Stimulated activated CD8-positive, alpha-beta memory T cell treated with anti-CD3 and anti-CD28 coated beads, Interleukin-12 subunit alpha, Interleukin-12 subunit beta, amount 100 ng/mL, for 24 hours (primary cell): ENCODE data around the gene RARS1.
A peak's percentile ranks its signal among the peaks of the same experiment; 100 is the strongest.

Source experiments
- DNase-seq: peaks from one replicate; pipeline ENCODE4 v3.0.0-alpha.2; 2020; ENCODE audit errors: extremely low read depth

The RARS1 gene

DNA sequence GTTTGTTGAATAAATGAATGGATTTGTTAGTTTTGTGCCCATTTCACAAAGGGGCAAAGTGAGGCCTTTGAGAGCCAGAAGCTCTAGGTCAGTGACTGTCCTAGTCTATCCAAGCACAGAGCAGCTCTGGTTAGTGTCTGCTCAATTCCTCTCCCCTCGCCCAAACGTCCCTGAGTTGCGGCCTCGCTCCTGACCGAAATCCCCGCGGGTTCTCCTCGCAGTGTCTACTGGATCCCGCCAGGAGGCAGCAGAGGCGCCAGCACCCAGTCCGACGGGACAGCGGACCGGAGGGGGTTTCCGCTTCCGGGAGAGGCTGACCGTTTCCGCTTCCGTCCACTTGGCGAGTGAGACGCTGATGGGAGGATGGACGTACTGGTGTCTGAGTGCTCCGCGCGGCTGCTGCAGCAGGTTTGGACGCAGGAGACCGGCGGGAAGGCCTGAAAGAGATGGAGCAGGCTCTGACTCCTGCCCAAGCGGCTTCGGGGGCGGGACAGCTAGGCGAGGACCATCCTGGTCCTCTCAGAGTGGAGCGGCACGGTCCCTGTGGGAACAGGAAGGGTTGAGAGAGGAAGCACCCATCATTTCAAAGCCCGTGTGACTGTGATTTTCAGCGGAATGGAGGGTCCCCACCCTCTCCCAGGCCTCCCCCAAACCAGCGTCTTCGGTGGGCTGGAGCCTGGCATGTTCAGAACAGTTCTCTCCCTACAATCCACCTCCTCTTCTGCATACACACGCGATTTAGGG, at the start of gene RARS1:
Gene RARS1, plus strand, starts transcription at position 336 of the 744 bp plus-strand sequence. Its CDS starts 28 bp downstream, at position 364.
- peak; percentile 73 for DNase-seq

GRCh38 chr5:168438349-168438748, 47.9 kb upstream of the RARS1 start:
- no peak for DNase-seq

DNA sequence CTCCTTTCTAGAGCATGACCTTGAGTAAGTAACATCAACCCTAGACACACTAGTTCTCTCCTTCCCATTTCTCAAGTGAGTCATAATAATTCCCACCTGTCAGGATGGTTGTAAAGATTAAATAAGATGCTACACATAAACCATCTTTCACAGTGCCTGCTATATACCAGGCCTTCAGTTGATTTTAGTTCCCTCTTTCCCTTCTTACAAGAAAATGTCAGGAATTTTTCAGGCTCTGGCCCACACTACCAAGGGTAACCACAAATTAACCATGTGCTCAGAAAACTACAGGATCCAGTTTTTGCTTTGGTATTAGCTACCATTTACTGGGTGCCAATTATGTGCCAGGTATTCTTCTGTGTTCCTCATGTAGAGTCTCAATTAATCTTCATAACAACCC, 42.7 kb upstream of the RARS1 start:
- DNase-seq, result no peak

DNA sequence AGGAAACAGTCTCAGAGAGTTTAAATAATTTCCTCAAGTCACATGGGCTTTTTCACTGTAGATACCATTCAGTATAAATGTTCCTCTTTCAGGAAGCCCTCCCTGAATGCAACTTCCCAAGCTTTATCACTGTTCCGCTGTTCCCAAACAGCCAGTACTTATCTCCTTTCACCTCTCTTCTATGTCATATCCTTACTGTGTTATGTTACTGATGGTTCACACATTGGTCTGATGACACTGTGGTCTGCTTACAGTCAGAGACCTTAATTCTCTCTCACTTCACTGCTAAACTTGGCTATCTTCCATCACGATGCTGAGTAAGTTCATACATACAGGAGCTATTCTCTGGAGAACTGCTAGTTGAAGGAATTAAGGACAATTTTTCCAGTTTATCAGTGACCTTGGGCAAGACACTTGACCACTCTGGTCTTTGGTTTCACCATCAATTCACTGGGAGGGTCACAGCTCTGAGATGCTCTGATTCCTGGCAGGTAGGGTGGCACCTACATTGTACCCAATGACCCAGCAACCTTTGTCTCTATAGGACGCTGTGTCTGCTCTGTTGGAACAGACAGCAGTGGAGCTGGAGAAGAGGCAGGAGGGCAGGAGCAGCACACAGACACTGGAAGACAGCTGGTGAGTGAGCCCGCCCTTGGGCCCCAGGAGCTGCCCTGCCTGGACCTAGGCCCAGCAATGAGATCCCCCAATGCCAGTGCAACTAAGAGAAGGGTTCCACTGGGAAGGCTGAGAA, 42.1 kb upstream of the RARS1 start:
- no peak for DNase-seq

DNA sequence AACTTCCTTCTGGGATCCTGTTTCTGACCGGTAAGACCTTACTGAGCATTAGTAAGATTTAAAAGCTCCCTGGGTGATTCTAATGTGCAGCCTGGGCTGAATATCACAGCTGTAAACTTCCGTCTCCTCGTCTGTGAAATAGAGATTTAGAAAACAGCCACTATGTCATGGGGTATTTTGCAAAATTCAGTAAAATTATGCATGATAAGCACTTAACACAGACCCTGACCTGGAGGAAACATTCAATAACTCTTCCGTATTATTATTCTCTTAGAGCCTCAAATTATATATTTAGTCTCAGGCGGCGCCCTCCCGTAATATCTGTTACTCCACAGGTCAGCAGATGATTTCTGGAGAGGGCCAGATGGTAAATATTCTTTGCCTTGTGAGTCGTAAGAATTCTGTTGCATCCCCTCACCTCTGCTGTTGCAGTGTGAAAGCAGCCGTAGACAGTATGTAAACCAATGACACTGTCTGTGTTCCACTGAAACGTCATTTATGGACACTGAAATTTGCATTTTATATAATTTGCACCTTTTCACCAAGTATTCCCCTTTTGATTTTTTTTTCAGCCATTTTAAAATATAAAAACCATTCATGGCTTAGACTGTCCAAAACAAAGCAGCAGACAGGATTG, 39.2 kb upstream of the RARS1 start:
- no peak for DNase-seq

DNA sequence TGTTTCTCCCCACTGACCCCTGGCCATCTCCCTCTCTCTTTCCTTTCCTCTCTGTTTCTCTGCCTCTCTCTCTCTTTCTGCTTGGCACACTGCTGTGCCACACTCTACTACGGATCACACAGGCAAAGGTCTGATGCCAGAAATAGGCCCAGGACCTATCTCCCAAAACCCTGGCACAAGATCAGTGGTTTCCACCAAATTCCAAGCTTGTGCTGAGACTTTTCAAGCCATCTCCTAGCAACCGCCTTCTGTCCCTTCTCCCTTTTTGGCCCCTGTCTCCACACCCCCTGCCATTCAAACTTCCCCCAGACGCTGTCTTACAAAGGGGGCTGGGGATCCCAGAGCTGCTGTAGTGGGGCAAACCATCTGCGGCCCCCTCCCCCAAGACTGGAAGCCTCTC, 38.5 kb upstream of the RARS1 start:
- DNase-seq, result no peak

DNA sequence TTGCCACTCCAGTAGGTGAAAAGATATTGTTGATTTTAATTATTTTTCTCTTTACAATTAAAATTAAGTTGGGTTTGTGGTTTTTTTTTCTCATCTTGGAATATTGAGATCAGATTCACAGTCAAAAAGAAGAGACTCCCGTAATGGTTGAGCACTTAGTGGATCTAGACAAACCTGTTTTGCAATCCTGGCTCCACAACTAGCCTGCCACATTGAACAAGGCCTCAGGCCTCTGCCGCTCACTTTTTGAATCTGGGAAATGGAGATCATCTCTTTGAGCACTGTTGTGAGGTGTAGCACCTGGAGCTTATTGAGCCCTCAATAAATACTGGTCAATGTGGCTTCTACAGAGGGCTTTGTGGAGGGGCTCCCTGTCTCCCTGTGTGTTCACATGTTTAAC, 37.1 kb upstream of the RARS1 start:
- DNase-seq, result no peak

DNA sequence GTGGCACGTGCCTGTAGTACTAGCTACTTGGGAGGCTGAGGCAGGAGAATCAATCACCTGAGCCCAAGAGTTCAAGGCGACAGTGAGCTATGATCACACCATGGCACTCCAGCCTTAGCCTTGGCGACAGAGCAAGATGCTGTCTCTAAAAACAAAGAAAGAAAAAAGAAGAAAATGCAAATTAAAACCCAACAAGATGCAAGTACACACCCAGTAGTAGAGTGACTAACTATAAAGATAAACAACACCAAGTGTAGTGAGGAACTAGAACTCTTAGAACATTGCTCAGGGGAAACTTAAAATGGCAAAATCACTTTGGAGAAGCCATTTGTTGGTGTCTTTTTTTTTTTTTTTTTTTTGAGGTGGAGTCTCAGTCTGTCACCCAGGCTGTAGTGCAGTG, 34.7 kb upstream of the RARS1 start:
- DNase-seq, result no peak

GRCh38 chr5:168455201-168455600, 31.1 kb upstream of the RARS1 start:
- no peak for DNase-seq

DNA sequence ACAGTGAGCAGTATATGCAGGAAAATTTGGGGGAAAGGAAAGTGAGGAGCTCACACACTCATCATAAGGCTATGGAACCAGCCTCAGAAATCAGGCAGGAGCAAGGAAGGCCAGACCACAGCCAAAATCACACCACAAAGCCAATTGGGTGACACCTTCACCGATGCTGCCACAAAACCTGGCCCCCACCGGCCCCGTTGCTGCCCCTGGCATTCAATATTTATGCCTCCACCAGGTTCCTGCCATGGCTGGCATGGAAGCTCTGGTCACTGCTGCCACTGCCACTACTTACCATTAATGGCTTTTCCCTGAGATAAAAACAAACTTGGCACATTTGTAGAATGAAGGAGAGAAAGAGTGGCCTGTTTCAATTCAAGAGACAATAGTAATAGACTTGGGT, 28.7 kb upstream of the RARS1 start:
- DNase-seq, result no peak

- DNase-seq, result no peak
Measured at GRCh38 chr5:168460606-168461005, 25.7 kb upstream of the RARS1 start.

DNA sequence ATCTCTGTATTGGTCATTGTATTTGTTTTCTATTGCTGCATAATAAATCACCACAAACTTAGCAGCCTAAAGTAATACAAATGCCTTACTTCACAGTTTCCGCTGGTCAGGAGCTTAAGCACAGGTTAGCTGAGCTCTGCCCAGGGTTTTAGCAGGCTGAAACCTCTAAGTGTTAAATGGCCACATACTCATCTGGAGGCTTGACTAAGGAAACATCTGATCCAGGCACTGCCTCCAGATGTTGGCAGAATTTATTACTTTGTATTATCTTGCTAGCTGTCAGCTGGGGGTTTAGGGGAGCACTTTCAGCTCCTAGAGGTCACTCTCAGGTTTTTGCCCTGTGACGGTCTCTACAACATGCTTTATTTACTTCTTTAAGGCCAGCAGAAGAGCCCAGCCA, 23.2 kb upstream of the RARS1 start:
- DNase-seq, result no peak

DNA sequence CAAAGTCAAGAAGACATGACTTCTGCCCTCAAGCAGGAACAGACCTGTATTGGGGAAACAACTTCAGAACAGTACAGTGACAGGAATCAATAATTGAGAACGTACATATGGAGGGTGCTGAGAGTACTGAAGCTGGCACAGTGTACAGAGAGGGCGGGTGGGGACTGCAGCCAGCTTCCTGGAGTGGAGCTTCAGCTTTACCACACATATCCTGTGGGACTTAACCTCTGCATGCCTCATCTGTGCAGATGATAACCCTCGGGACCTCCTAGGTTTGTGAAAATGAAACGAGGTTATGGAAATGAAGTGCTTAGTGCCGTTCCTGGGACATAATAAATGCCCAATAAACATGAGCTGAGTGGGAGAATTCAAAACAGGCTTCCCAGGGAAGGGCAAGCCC, 22.1 kb upstream of the RARS1 start:
- DNase-seq, result no peak

DNA sequence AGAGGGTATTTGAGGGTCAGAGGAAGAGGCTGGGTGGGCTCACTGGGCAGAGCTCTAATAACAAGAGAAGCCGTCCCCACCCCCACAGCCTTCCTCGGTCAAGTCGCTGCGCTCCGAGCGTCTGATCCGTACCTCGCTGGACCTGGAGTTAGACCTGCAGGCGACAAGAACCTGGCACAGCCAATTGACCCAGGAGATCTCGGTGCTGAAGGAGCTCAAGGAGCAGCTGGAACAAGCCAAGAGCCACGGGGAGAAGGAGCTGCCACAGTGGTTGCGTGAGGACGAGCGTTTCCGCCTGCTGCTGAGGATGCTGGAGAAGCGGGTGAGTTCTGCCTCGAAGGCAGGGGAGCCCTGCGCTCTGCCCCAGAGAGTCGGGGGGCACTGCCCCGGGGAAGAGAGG, 21.6 kb upstream of the RARS1 start:
- no peak for DNase-seq

DNA sequence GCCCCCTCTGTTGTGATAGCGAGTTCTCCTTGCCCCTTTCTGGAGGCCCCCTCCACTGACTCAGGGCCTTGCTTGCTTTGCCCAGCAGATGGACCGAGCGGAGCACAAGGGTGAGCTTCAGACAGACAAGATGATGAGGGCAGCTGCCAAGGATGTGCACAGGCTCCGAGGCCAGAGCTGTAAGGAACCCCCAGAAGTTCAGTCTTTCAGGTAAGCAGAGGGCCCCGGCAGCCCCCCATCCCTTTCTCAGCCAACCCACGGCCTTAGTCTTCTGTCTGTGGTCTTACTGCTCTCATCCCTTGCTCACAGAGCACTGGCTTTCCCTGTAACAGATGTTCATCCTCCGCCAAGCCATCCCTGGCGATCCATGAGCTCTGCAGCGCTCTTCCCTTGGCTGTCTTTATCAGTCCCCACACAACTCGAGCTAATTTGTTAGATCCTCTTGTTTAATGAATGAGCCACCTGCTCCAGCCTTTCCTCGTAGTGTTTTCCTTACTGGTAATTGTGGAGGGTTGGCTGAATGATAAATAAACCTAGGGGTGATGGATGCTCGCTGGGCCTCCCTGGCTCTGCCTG, 18.4 kb upstream of the RARS1 start:
- DNase-seq, result no peak

DNA sequence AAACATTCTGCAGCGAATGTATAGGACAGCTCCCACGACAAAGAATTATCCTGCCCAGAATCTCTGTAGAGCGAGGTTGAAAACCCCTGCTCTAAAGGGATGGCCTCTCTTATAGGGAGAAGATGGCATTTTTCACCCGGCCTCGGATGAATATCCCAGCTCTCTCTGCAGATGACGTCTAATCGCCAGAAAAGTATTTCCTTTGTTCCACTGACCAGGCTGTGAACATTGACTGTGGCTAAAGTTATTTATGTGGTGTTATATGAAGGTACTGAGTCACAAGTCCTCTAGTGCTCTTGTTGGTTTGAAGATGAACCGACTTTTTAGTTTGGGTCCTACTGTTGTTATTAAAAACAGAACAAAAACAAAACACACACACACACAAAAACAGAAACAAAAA, 17.4 kb upstream of the RARS1 start:
- DNase-seq, result no peak

- no peak for DNase-seq
Measured at GRCh38 chr5:168469816-168470215, 16.5 kb upstream of the RARS1 start.

DNA sequence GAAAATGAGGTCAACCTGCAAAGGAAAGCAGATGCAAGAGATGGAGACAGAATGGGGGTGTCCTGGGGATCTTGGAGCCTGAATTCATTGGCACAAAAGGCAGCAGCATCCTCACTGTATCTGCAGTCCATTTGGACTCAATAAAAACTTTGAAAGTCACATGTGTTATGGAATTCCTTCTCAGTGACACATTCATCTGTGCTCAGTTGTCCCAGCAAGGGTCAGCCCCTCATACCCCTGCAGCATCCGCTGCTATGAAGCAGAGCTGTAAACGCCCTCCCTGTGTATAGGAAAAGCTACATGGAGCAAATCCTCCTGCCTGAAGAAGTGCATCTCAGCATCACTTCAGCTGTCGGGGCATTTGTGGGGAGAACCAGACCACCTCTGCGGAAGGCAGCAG, 14.5 kb upstream of the RARS1 start:
- no peak for DNase-seq

DNA sequence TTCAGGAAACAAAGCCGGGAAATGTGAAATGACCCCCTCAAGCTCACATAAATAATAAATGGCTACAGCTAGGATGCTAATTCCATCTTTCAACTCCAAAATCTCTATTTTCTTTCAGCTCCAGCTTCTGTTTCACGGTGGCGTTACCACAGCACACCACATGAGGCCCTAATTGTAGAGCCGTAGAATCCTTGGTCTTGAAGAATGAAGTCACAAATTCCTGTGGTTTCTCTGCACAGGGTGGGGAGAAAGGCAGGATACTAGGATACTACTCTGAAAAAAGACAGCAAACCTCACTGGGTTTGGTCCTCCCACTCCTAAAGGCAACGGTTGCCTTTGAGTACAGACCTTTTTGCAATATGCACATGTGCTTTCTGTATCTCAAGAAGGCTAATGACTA, 13.9 kb upstream of the RARS1 start:
- DNase-seq, result no peak

DNA sequence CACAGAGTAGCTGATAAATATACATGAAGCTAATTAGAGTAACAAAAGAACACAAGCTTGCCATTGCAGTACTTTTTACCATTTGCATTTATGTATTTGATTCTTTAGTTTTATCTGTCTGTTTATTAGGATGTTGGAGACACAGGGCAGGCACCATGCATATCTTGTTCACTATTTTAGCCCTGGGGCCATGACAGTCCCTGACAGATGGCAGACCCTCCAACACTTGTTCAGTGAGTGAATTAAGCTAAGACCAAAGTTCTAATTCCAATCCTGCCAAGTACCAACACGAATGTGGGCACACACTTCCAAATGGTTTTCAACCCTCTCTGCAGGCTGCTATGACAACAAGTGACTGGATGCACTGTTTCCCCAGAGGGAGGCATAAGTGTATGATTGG, 12.0 kb upstream of the RARS1 start:
- no peak for DNase-seq

DNA sequence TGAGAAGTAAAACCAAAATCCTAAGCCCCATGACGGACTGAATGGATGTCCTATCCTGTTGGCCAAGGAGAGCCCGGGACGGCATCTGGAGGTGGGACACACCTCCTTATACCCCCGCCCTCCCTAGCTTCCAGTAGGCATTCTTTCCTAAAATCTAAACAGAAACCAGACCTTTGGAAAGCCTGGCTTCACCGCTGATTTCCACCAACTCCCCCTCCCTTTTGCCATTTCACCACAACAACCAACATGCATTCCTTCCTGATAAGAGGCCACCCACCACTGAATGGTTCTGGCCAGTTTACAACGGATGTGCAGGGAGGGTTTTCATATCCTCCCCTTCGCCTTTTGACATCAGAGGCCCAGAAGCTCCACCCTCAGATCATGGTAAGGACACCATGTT, 9.2 kb upstream of the RARS1 start:
- DNase-seq, result no peak

GRCh38 chr5:168479166-168479565, 7.1 kb upstream of the RARS1 start:
- DNase-seq, result no peak

DNA sequence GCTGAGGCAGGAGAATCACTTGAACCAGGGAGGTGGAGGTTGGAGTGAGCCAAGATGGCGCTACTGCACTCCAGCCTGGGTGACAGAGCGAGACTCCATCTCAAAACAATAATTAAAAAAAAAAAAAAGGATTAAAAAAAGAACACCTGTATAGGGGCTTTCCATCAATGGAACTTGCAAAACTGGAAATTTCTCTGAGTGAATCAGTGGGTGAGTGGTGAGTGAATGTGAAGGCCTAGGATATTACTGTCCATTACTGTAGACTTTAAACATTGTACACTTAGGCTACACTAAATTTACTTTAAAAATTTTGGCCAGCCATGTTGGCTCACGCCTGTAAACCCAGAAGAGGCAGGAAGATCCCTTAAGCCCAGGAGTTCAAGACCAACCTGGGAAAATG, 5.7 kb upstream of the RARS1 start:
- DNase-seq, result no peak
